Ovary (tissue), 9 donors: ENCODE results near the gene TTC4. TPM values are rescaled to one million over a fixed set of nuclear protein-coding genes. Genes with fewer than 3 reads are reported as not detected.

ENCODE experiments used
- DNase-seq, 5 donors: peaks; one replicate each; pipeline ENCODE4 v3.0.0-alpha.2; 2019 to 2020
- H3K27ac ChIP-seq, 2 donors: fragments of 200-600 bp; one replicate each; pipeline versions ENCODE4 v1.5.1 to v1.8.0; 2019 to 2022
- H3K27me3 ChIP-seq: fragments of 200-600 bp; one replicate; pipeline ENCODE4 v1.8.0; 2022
- H3K36me3 ChIP-seq: fragments of 200-600 bp; sonication (generic); one replicate; pipeline ENCODE4 v1.5.1; 2019
- H3K4me1 ChIP-seq: one replicate; pipeline ENCODE4 v1.8.1; 2013; ENCODE audit warnings: mild to moderate bottlenecking, moderate library complexity; ENCODE audit not compliant: insufficient read depth
- H3K4me3 ChIP-seq: fragments of 200-600 bp; sonication (generic); one replicate; pipeline ENCODE4 v1.5.1; 2017
- H3K9me3 ChIP-seq, 2 donors: fragments of 200-600 bp in 1 of 2; sonication (generic) in 1 of 2; one replicate each; pipeline versions ENCODE4 v1.5.1 to v1.8.1; 2013 to 2019; ENCODE audit warnings: mild to moderate bottlenecking in 1 of 2, moderate library complexity in 1 of 2
- CTCF ChIP-seq, 3 donors: fragments of 450-650 bp in 2 of 3; fragments of 200-600 bp in 1 of 3; IDR thresholded peaks; one replicate each; pipeline versions ENCODE4 v1.5.1 to v1.8.0; 2016 to 2022; ENCODE audit warnings: antibody characterized with exemption in 3 of 3, mild to moderate bottlenecking in 1 of 3
- EP300 ChIP-seq: sonication (generic); formaldehyde crosslinking; IDR thresholded peaks from one replicate; pipeline ENCODE4 v1.6.1; 2017; ENCODE audit warnings: antibody characterized with exemption
- POLR2A ChIP-seq: fragments of 450-650 bp; IDR thresholded peaks from one replicate; pipeline ENCODE4 v1.6.1; 2017; ENCODE audit warnings: antibody characterized with exemption, mild to moderate bottlenecking, moderate library complexity
- WGBS, 3 donors: extraction: QIAGEN DNeasy Blood & Tissue Kit in 1 of 3; methylation state at CpG; one replicate each; pipeline versions ENCODE4 v1.1.5 to v1.1.7; 2013 to 2017; 5-methylcytosine and 5-hydroxymethylcytosine counted together
- intact Hi-C, 4 donors: fragments of 100-400 bp; cut with DNase I; formaldehyde crosslinking; loops; one replicate each; pipeline versions ENCODE4 v1.11.0 to v1.15.1; 2022 to 2023
- polyA plus RNA-seq, 2 donors: library from polyadenylated mRNA; stranded (reverse); fragments of 200-250 nt in 1 of 2; fragments of 350-450 nt in 1 of 2; fragmentation: Illumina TruSeq in 1 of 2; extraction: RNeasy Lipid Tissue Mini Kit (QIAGEN cat#74804) in 1 of 2; gene quantifications; one replicate each; pipeline ENCODE4 v1.2.3, GENCODE V29; 2013 to 2014
- total RNA-seq, 7 donors: library from RNA; depleted of rRNA in 2 of 7; stranded (reverse); fragments of >200 nt in 2 of 7; fragmentation: NEBNext Ultra II Directional in 3 of 7; extraction: Animal tissue kit (Norgen Biotek cat#: 25700) in 3 of 7; gene quantifications; one replicate each; pipeline versions ENCODE4 v1.1.0 to v1.2.4, GENCODE V29; 2016 to 2023
- donor health status: DM: no; HTN: no; CAD: no; lungs with moderate emphysema.
- donor health status: DM: no; HTN: no; CAD: no.
- donor health status: Bipolar disorder and iron deficiency.
- donor health status: DM: yes; HTN: yes; CAD: no.
- donor health status: DM: no; HTN: no; CAD: no.
- donor health status: DM: yes; HTN: yes; CAD: no.

The TTC4 gene
- total and polyA plus RNA-seq, 9 donors, result 12.6 to 29.9 (median 19.9) TPM

GRCh38 chr1:54766726-54767125, 51.1 kb downstream of the TTC4 start:
- intact Hi-C loops, result no loop called here
- Histone ChIP-seq H3K4me1 (peaks cover 1% of the 10 kb centered on the region), H3K9me3 (no peaks in the 10 kb centered on the region), H3K36me3 (no peaks in the 10 kb centered on the region), H3K27me3 (no peaks in the 10 kb centered on the region), H3K27ac (no peak overlapping the region), H3K4me3 (no peak overlapping the region)
- no peak for TF ChIP-seq POLR2A
- TF ChIP-seq EP300, result no peak
- no peak for TF ChIP-seq CTCF (IDR thresholded peaks at IDR 0.05)
- DNase-seq, result no peak
- WGBS, 3 donors, result 11 to 20% (median 20%) methylated on average over 4 of the region's 4 CpGs

GRCh38 chr1:54767526-54767925, 51.9 kb downstream of the TTC4 start:
- H3K27ac ChIP-seq, result no peak overlapping the region
- no peak for DNase-seq
- 61 to 73% (median 72%) methylated on average over 6 of the region's 6 CpGs for WGBS, 3 donors
- no peak overlapping the region for H3K4me3 ChIP-seq
- H3K9me3 ChIP-seq, result no peaks in the 10 kb centered on the region
- intact Hi-C loops, result no loop called here
- H3K27me3 ChIP-seq, result no peaks in the 10 kb centered on the region
- H3K36me3 ChIP-seq, result no peaks in the 10 kb centered on the region
- TF ChIP-seq EP300, result no peak
- no peak for TF ChIP-seq CTCF (IDR thresholded peaks at IDR 0.05)
- TF ChIP-seq POLR2A, result no peak
- H3K4me1 ChIP-seq, result peaks cover 1% of the 10 kb centered on the region

GRCh38 chr1:54768093-54768492, 52.4 kb downstream of the TTC4 start:
- TF ChIP-seq CTCF (IDR thresholded peaks at IDR 0.05), result no peak
- no peak for TF ChIP-seq POLR2A
- TF ChIP-seq EP300, result no peak
- Histone ChIP-seq H3K36me3 (no peaks in the 10 kb centered on the region), H3K27me3 (no peaks in the 10 kb centered on the region), H3K27ac (no peak overlapping the region), H3K4me1 (peaks cover 1% of the 10 kb centered on the region), H3K4me3 (no peak overlapping the region), H3K9me3 (no peaks in the 10 kb centered on the region)
- no peak for DNase-seq
- whole genome bisulfite sequencing, 3 donors, result 61 to 87% (median 80%) methylated on average over 5 of the region's 5 CpGs
- intact Hi-C loops, result no loop called here

- no peaks in the 10 kb centered on the region for H3K4me1 ChIP-seq
- no peak overlapping the region for H3K4me3 ChIP-seq
- TF ChIP-seq POLR2A (no peak), CTCF (IDR thresholded peaks at IDR 0.05) (no peak), EP300 (no peak)
- H3K27me3 ChIP-seq, result no peaks in the 10 kb centered on the region
- intact Hi-C loops, result no loop called here
- no peak for DNase-seq
- no peaks in the 10 kb centered on the region for H3K9me3 ChIP-seq
- WGBS, 3 donors, result 90 to 92% (median 90%) methylated on average over 2 of the region's 2 CpGs
- no peaks in the 10 kb centered on the region for H3K36me3 ChIP-seq
- no peak overlapping the region for H3K27ac ChIP-seq
Observed at GRCh38 chr1:54772951-54773350, 57.3 kb downstream of the TTC4 start.
